Femur (tissue), 1 donor: Measurements from ENCODE around the gene RASGRP4.

Experiments
- DNase-seq: peaks from one replicate; pipeline ENCODE4 v3.0.0-alpha.2; 2017

The RASGRP4 gene

GRCh38 chr19:38388349-38389100 is 37.5 kb downstream of the RASGRP4 start, which contains the start of gene SPRED3:
SPRED3 (plus strand) TSS chr19:38388697; CDS start chr19:38390303, 1,606 bp downstream.
- peak; percentile 46 for DNase-seq

- peak; percentile 79 for DNase-seq
Measured at GRCh38 chr19:38387550-38388348, 38.3 kb downstream of the RASGRP4 start, which contains the start of gene GGN. GGN (minus strand) TSS chr19:38388034; CDS start chr19:38387261, 773 bp downstream.

GRCh38 chr19:38386971-38387549 is 39.0 kb downstream of the RASGRP4 start:
- DNase-seq = no peak

- peak; percentile 52 for DNase-seq
Measured at GRCh38 chr19:38386300-38386970, 39.6 kb downstream of the RASGRP4 start.

- DNase-seq = no peak
Measured at GRCh38 chr19:38385804-38386257, 40.2 kb downstream of the RASGRP4 start.

GRCh38 chr19:38385057-38385803 is 40.8 kb downstream of the RASGRP4 start:
- no peak for DNase-seq

GRCh38 chr19:38384209-38385027 is 41.6 kb downstream of the RASGRP4 start:
- no peak for DNase-seq

GRCh38 chr19:38383743-38384142 is 42.3 kb downstream of the RASGRP4 start:
- no peak for DNase-seq

GRCh38 chr19:38383184-38383583 is 42.8 kb downstream of the RASGRP4 start:
- DNase-seq = no peak

- DNase-seq = no peak
Measured at GRCh38 chr19:38381138-38381537, 44.9 kb downstream of the RASGRP4 start.

- no peak for DNase-seq
Measured at GRCh38 chr19:38378866-38379265, 47.2 kb downstream of the RASGRP4 start.

- no peak for DNase-seq
Measured at GRCh38 chr19:38377052-38377451, 49.0 kb downstream of the RASGRP4 start.

- no peak for DNase-seq
Measured at GRCh38 chr19:38376576-38376975, 49.4 kb downstream of the RASGRP4 start.

GRCh38 chr19:38375748-38376147 is 50.3 kb downstream of the RASGRP4 start:
- DNase-seq = no peak

- no peak for DNase-seq
Measured at GRCh38 chr19:38375098-38375493, 50.9 kb downstream of the RASGRP4 start.

GRCh38 chr19:38374332-38375097 is 51.5 kb downstream of the RASGRP4 start, which contains the start of gene PSMD8:
PSMD8 (plus strand) TSS chr19:38374571; CDS start chr19:38374602, 31 bp downstream.
- peak; percentile 99 for DNase-seq

- DNase-seq = no peak
Measured at GRCh38 chr19:38373907-38374331, 52.1 kb downstream of the RASGRP4 start.

GRCh38 chr19:38371081-38371480 is 54.9 kb downstream of the RASGRP4 start:
- no peak for DNase-seq

GRCh38 chr19:38370299-38370698 is 55.7 kb downstream of the RASGRP4 start:
- no peak for DNase-seq

GRCh38 chr19:38369584-38369983 is 56.4 kb downstream of the RASGRP4 start:
- no peak for DNase-seq
